K562 (cell line): ENCODE results near the gene MYO1D. TPM values are rescaled to one million over a fixed set of nuclear protein-coding genes. Genes with fewer than 3 reads are reported as not detected.

ENCODE experiments used
- CCNT2 ChIP-seq: IDR thresholded peaks from 2 replicates; pipeline ENCODE4 v1.6.1; 2011; ENCODE audit warnings: borderline replicate concordance, low read depth, mild to moderate bottlenecking, moderate library complexity, mixed read lengths, low read length; ENCODE audit not compliant: insufficient read length; ENCODE audit errors: extremely low read depth
- KDM1A ChIP-seq, 2 experiments: fragments of 450-650 bp; IDR thresholded peaks; 2 replicates each; pipeline ENCODE4 v1.6.1; 2016; ENCODE audit warnings: mild to moderate bottlenecking in 2 of 2
- KLF1 ChIP-seq: fragments of 450-650 bp; IDR thresholded peaks from 2 replicates; pipeline ENCODE4 v1.6.1; 2016; ENCODE audit warnings: missing genetic modification characterization, missing compliant biosample characterization
- KLF10 ChIP-seq: fragments of 250-450 bp; sonication (Bioruptor Pico); IDR thresholded peaks from 2 replicates; pipeline ENCODE4 v1.6.1; 2021; ENCODE audit warnings: matching md5 sums
- MTF1 ChIP-seq: fragments of 250-450 bp; sonication (Bioruptor Pico); IDR thresholded peaks from 2 replicates; pipeline ENCODE4 v1.9.0; 2021; ENCODE audit warnings: moderate library complexity, mild to moderate bottlenecking, inconsistent platforms, borderline replicate concordance
- POLR2AphosphoS2 ChIP-seq: IDR thresholded peaks from 2 replicates; pipeline ENCODE4 v1.6.1; 2012; ENCODE audit warnings: low read length, improper control_type of control experiment
- PTTG1 ChIP-seq: fragments of 450-650 bp; IDR thresholded peaks from 2 replicates; pipeline ENCODE4 v1.6.1; 2016; ENCODE audit warnings: low read depth, mild to moderate bottlenecking, missing genetic modification characterization, missing compliant biosample characterization
- RBM39 ChIP-seq: fragments of 200-400 bp; formaldehyde crosslinking; optimal IDR thresholded peaks from 2 replicates; pipeline ENCODE3; 2018; ENCODE audit warnings: low read depth, low read length
- SMARCC2 ChIP-seq: fragments of 450-650 bp; IDR thresholded peaks from 2 replicates; pipeline ENCODE4 v1.6.1; 2017; ENCODE audit warnings: antibody characterized with exemption, moderate library complexity, mild to moderate bottlenecking, low read depth
- SMC3 ChIP-seq: conservative IDR thresholded peaks from 2 replicates; pipeline ENCODE4 v1.6.1; 2011; ENCODE audit warnings: low read depth, low read length, improper control_type of control experiment; ENCODE audit not compliant: insufficient read depth
- TAF1 ChIP-seq: IDR thresholded peaks from 2 replicates; pipeline ENCODE4 v1.6.1; 2011; ENCODE audit warnings: mild to moderate bottlenecking, low read length, moderate library complexity; ENCODE audit not compliant: insufficient read depth, control insufficient read depth, severe bottlenecking; ENCODE audit errors: extremely low read depth
- XRCC5 ChIP-seq: fragments of 200-400 bp; formaldehyde crosslinking; IDR thresholded peaks from 2 replicates; pipeline ENCODE4 v1.6.1; 2017; ENCODE audit warnings: low read depth, mild to moderate bottlenecking, low read length
- ZBED1 ChIP-seq: IDR thresholded peaks from 2 replicates; pipeline ENCODE4 v1.6.1; 2014
- ZFP30 ChIP-seq: fragments of 250-450 bp; sonication (Bioruptor Pico); IDR thresholded peaks from 2 replicates; pipeline ENCODE4 v1.8.0; 2022; ENCODE audit warnings: moderate library complexity, mild to moderate bottlenecking, inconsistent platforms, borderline replicate concordance
- ZNF274 ChIP-seq: IDR thresholded peaks from 2 replicates; pipeline ENCODE4 v1.6.1; 2011; ENCODE audit warnings: low read depth, mild to moderate bottlenecking, low read length, moderate library complexity, borderline replicate concordance
- ZNF57 ChIP-seq: fragments of 450-650 bp; formaldehyde crosslinking; IDR thresholded peaks from 2 replicates; pipeline ENCODE4 v1.4.0; 2020; ENCODE audit warnings: mild to moderate bottlenecking, moderate library complexity
- polyA plus RNA-seq, 8 experiments: library from polyadenylated mRNA; depleted of rRNA in 4 of 8; stranded (reverse) in 5 of 8; unstranded in 3 of 8; fragments of >200 nt; fragmentation: Nextera tagmentation in 2 of 8; fragmentation: Illumina TruSeq in 1 of 8; extraction: Ambion mirVana in 2 of 8; extraction: Trizol in 1 of 8; gene quantifications; 2 replicates each; pipeline versions ENCODE4 v1.2.1 to v1.2.3, GENCODE V29; 2011 to 2014; ENCODE audit warnings: inconsistent platforms in 1 of 8, missing spikeins in 1 of 8
- total RNA-seq, 7 experiments: library from RNA; depleted of rRNA in 6 of 7; stranded (reverse); fragments of >200 nt in 6 of 7; fragmentation: Illumina TruSeq in 2 of 7; extraction: Trizol in 2 of 7; gene quantifications; 2 replicates each; pipeline versions ENCODE4 v1.2.1 to v1.2.3, GENCODE V29; 2011 to 2021; ENCODE audit warnings: low replicate concordance in 1 of 7
- TF ChIP-seq, protein P1 (sequence below): sonication (generic); formaldehyde crosslinking; IDR thresholded peaks from 2 replicates; pipeline ENCODE4 v1.8.1; 2022; ENCODE audit warnings: missing genetic modification reagents
- TF ChIP-seq, protein P2 (sequence below): fragments of 450-650 bp; conservative IDR thresholded peaks from 2 replicates; pipeline ENCODE4 v1.6.1; 2016; ENCODE audit warnings: missing genetic modification characterization, low read depth, mild to moderate bottlenecking, missing compliant biosample characterization, moderate library complexity
- TF ChIP-seq, protein P3 (sequence below): sonication (generic); formaldehyde crosslinking; IDR thresholded peaks from 2 replicates; pipeline ENCODE4 v1.8.0; 2022; ENCODE audit warnings: missing genetic modification reagents, mild to moderate bottlenecking, moderate library complexity, borderline replicate concordance
- TF ChIP-seq, protein P4 (sequence below): fragments of 450-650 bp; IDR thresholded peaks from 2 replicates; pipeline ENCODE4 v1.6.1; 2018; ENCODE audit warnings: mild to moderate bottlenecking, low read depth; ENCODE audit not compliant: partially characterized antibody

Gene MYO1D
- total and polyA plus RNA-seq, 9 of the 15 experiments (the other 6 are each of a cell fraction or from before 2014, with no cell fraction given): 2.1 to 71.2 (median 45.4) TPM

DNA sequence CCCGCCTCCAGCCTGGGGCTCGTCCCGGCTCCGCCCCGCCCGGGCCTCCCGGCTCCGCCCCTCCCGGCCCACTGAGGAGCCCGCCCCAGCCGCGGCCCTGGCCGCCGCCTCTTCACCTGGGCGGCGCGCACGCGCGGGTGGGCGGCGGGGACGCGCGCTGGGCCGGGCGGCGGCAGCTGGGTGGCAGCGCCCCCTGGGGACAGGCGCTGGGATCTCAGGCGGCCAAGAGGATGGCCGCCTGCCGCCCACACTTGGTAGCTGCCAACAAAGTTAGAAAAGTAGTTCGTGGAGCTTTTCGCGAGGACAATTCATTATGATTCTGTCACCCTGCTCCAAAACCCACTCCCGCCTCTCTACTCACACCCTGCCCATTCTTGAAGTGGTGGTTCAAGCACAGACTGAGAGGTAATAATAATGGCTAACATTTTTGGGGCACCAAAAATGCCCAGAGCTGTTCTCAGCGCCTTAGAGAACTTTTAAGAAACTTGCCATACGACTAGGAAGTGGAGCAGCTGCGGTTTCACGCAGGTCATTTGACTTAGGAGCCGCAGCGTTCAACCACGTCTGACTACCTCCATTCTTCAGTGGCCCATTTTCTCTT lies 340 bp upstream of the MYO1D start (continued):
- TF ChIP-seq POLR2AphosphoS2 (no peak), SMARCC2 (no peak), MTF1 (CRISPR knock-in tag) (no peak), KLF10 (no peak), KLF1 (no peak), ZFP30 (CRISPR knock-in tag) (no peak), SMC3 (peak; percentile 86), ZNF274 (no peak), CCNT2 (peak; percentile 77), XRCC5 (0 out of 2 replicates have a peak, but pooled peaks have one; percentile 68), ZNF57 (CRISPR knock-in tag) (no peak), PTTG1 (tag) (no peak), KDM1A (IDR thresholded peaks at IDR 0.05) (no peak), RBM39 (no peak), ZBED1 (no peak), TAF1 (peak; percentile 0)
- TF ChIP-seq, protein P1, sequence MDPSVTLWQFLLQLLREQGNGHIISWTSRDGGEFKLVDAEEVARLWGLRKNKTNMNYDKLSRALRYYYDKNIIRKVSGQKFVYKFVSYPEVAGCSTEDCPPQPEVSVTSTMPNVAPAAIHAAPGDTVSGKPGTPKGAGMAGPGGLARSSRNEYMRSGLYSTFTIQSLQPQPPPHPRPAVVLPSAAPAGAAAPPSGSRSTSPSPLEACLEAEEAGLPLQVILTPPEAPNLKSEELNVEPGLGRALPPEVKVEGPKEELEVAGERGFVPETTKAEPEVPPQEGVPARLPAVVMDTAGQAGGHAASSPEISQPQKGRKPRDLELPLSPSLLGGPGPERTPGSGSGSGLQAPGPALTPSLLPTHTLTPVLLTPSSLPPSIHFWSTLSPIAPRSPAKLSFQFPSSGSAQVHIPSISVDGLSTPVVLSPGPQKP (CRISPR knock-in tag): no peak
- TF ChIP-seq, protein P2, sequence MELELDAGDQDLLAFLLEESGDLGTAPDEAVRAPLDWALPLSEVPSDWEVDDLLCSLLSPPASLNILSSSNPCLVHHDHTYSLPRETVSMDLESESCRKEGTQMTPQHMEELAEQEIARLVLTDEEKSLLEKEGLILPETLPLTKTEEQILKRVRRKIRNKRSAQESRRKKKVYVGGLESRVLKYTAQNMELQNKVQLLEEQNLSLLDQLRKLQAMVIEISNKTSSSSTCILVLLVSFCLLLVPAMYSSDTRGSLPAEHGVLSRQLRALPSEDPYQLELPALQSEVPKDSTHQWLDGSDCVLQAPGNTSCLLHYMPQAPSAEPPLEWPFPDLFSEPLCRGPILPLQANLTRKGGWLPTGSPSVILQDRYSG (tag): 0 out of 2 replicates have a peak, but pooled peaks have one; percentile 63
- TF ChIP-seq, protein P3, sequence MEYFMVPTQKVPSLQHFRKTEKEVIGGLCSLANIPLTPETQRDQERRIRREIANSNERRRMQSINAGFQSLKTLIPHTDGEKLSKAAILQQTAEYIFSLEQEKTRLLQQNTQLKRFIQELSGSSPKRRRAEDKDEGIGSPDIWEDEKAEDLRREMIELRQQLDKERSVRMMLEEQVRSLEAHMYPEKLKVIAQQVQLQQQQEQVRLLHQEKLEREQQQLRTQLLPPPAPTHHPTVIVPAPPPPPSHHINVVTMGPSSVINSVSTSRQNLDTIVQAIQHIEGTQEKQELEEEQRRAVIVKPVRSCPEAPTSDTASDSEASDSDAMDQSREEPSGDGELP (CRISPR knock-in tag): 0 out of 2 replicates have a peak, but pooled peaks have one; percentile 35
- TF ChIP-seq, protein P4, sequence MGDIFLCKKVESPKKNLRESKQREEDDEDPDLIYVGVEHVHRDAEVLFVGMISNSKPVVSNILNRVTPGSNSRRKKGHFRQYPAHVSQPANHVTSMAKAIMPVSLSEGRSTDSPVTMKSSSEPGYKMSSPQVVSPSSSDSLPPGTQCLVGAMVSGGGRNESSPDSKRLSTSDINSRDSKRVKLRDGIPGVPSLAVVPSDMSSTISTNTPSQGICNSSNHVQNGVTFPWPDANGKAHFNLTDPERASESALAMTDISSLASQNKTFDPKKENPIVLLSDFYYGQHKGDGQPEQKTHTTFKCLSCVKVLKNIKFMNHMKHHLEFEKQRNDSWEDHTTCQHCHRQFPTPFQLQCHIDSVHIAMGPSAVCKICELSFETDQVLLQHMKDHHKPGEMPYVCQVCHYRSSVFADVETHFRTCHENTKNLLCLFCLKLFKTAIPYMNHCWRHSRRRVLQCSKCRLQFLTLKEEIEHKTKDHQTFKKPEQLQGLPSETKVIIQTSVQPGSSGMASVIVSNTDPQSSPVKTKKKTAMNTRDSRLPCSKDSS: no peak
